Rectal smooth muscle tissue (tissue), 1 donor: ENCODE measurements around the gene DLL1.
"Not testable (repeated sequence)": the region's sequence is repeated elsewhere in the genome, so short reads cannot be mapped to it uniquely, and the experiment has no call there.

Source experiments
- H3K27ac ChIP-seq: one replicate; pipeline ENCODE4 v1.7.0; 2013; ENCODE audit warnings: low read depth, low read length, inconsistent platforms
- H3K27me3 ChIP-seq: one replicate; pipeline ENCODE4 v1.7.0; 2013; ENCODE audit warnings: low read length; ENCODE audit not compliant: control insufficient read depth, insufficient read depth
- H3K36me3 ChIP-seq: one replicate; pipeline ENCODE4 v1.7.0; 2013; ENCODE audit warnings: low read length; ENCODE audit not compliant: control insufficient read depth, insufficient read depth
- H3K4me1 ChIP-seq: one replicate; pipeline ENCODE4 v1.7.0; 2013; ENCODE audit warnings: low read length; ENCODE audit not compliant: control insufficient read depth, insufficient read depth
- H3K4me3 ChIP-seq: one replicate; pipeline ENCODE4 v1.7.0; 2013; ENCODE audit warnings: low read length
- H3K9ac ChIP-seq: one replicate; pipeline ENCODE4 v1.7.0; 2013; ENCODE audit warnings: low read length

Gene DLL1

GRCh38 chr6:170268216-170269129 is 22.4 kb downstream of the DLL1 start:
- no peak overlapping the region for H3K27ac ChIP-seq
- H3K9ac ChIP-seq, result no peak overlapping the region
- peaks cover 6% of the 10 kb centered on the region for H3K27me3 ChIP-seq
- no peaks in the 10 kb centered on the region for H3K4me1 ChIP-seq
- H3K4me3 ChIP-seq, result no peak overlapping the region
- H3K36me3 ChIP-seq, result no peaks in the 10 kb centered on the region

- H3K36me3 ChIP-seq, result no peaks in the 10 kb centered on the region
Observed at GRCh38 chr6:170267688-170268087, 23.2 kb downstream of the DLL1 start.

GRCh38 chr6:170266061-170266825 is 24.6 kb downstream of the DLL1 start:
- Histone ChIP-seq H3K27ac (no peak overlapping the region), H3K4me1 (no peaks in the 10 kb centered on the region), H3K27me3 (peaks cover 9% of the 10 kb centered on the region), H3K4me3 (peak overlapping the region; percentile 10), H3K9ac (no peak overlapping the region), H3K36me3 (no peaks in the 10 kb centered on the region)

More at GRCh38 chr6:170267688-170268087, 23.2 kb downstream of the DLL1 start:
- H3K4me1 ChIP-seq, result no peaks in the 10 kb centered on the region
- no peak overlapping the region for H3K4me3 ChIP-seq
- H3K27me3 ChIP-seq, result peaks cover 9% of the 10 kb centered on the region
- no peak overlapping the region for H3K9ac ChIP-seq
- no peak overlapping the region for H3K27ac ChIP-seq

- Histone ChIP-seq H3K27me3 (peaks cover 9% of the 10 kb centered on the region), H3K4me1 (no peaks in the 10 kb centered on the region), H3K9ac (no peak overlapping the region), H3K36me3 (no peaks in the 10 kb centered on the region), H3K27ac (no peak overlapping the region), H3K4me3 (peak overlapping the region; percentile 10)
Observed at GRCh38 chr6:170265655-170266054, 25.2 kb downstream of the DLL1 start.

GRCh38 chr6:170264644-170265043 is 26.2 kb downstream of the DLL1 start:
- H3K36me3 ChIP-seq, H3K27me3 ChIP-seq, H3K9ac ChIP-seq, H3K4me3 ChIP-seq, H3K27ac ChIP-seq, H3K4me1 ChIP-seq: not testable (repeated sequence)

- H3K9ac ChIP-seq, result no peak overlapping the region
- H3K36me3 ChIP-seq, result no peaks in the 10 kb centered on the region
- H3K4me1 ChIP-seq, result no peaks in the 10 kb centered on the region
- no peak overlapping the region for H3K4me3 ChIP-seq
- peaks cover 9% of the 10 kb centered on the region for H3K27me3 ChIP-seq
- no peak overlapping the region for H3K27ac ChIP-seq
Observed at GRCh38 chr6:170264086-170264485, 26.8 kb downstream of the DLL1 start.

GRCh38 chr6:170263410-170263809 is 27.5 kb downstream of the DLL1 start:
- H3K36me3 ChIP-seq, result no peaks in the 10 kb centered on the region
- H3K27ac ChIP-seq, result no peak overlapping the region
- no peak overlapping the region for H3K9ac ChIP-seq
- H3K27me3 ChIP-seq, result peaks cover 4% of the 10 kb centered on the region
- no peak overlapping the region for H3K4me3 ChIP-seq
- H3K4me1 ChIP-seq, result no peaks in the 10 kb centered on the region

- Histone ChIP-seq H3K9ac (no peak overlapping the region), H3K36me3 (no peaks in the 10 kb centered on the region), H3K4me1 (no peaks in the 10 kb centered on the region), H3K27me3 (peaks cover 4% of the 10 kb centered on the region), H3K27ac (no peak overlapping the region), H3K4me3 (no peak overlapping the region)
Observed at GRCh38 chr6:170262489-170263088, 28.3 kb downstream of the DLL1 start.

GRCh38 chr6:170261643-170262488 is 29.0 kb downstream of the DLL1 start:
- Histone ChIP-seq H3K4me3 (no peak overlapping the region), H3K27me3 (peaks cover 4% of the 10 kb centered on the region), H3K27ac (no peak overlapping the region), H3K36me3 (no peaks in the 10 kb centered on the region), H3K4me1 (no peaks in the 10 kb centered on the region), H3K9ac (no peak overlapping the region)

GRCh38 chr6:170260686-170261085 is 30.2 kb downstream of the DLL1 start:
- Histone ChIP-seq H3K27ac (no peak overlapping the region), H3K4me1 (no peaks in the 10 kb centered on the region), H3K27me3 (peaks cover 4% of the 10 kb centered on the region)

GRCh38 chr6:170259278-170259677 is 31.6 kb downstream of the DLL1 start:
- H3K4me1 ChIP-seq, result no peaks in the 10 kb centered on the region
- H3K9ac ChIP-seq, result no peak overlapping the region
- H3K27me3 ChIP-seq, result peaks cover 4% of the 10 kb centered on the region
- H3K27ac ChIP-seq, result no peak overlapping the region
- H3K4me3 ChIP-seq, result no peak overlapping the region
- no peaks in the 10 kb centered on the region for H3K36me3 ChIP-seq

More at GRCh38 chr6:170260686-170261085, 30.2 kb downstream of the DLL1 start:
- H3K4me3 ChIP-seq, result no peak overlapping the region
- H3K36me3 ChIP-seq, result no peaks in the 10 kb centered on the region
- no peak overlapping the region for H3K9ac ChIP-seq
